SK-N-SH treated with all-trans-retinoic acid at 6 μM for 48 hours (cell line): Measurements from ENCODE around the gene ARHGEF16.

ENCODE experiments used
- ARNTL ChIP-seq: fragments of 450-650 bp; formaldehyde crosslinking; IDR thresholded peaks from 2 replicates; pipeline ENCODE4 v1.5.0; 2020; ENCODE audit warnings: low read depth, mild to moderate bottlenecking, moderate library complexity, borderline replicate concordance
- ESRRG ChIP-seq: fragments of 250-450 bp; sonication (Bioruptor Pico); IDR thresholded peaks from 2 replicates; pipeline ENCODE4 v1.6.1; 2021; ENCODE audit warnings: mild to moderate bottlenecking
- ISL1 ChIP-seq: fragments of 250-450 bp; sonication (Bioruptor Pico); IDR thresholded peaks from 2 replicates; pipeline ENCODE4 v2.1.2; 2022; ENCODE audit warnings: mild to moderate bottlenecking, moderate library complexity
- ZFP3 ChIP-seq: fragments of 250-450 bp; sonication (Bioruptor Pico); IDR thresholded peaks from 2 replicates; pipeline ENCODE4 v1.5.0; 2020; ENCODE audit warnings: mild to moderate bottlenecking, moderate library complexity
- ZFP30 ChIP-seq: fragments of 450-650 bp; formaldehyde crosslinking; IDR thresholded peaks from 2 replicates; pipeline ENCODE4 v1.5.0; 2022; ENCODE audit warnings: mild to moderate bottlenecking, moderate library complexity
- ZNF565 ChIP-seq: fragments of 450-650 bp; formaldehyde crosslinking; conservative IDR thresholded peaks from 2 replicates; pipeline ENCODE4 v1.5.0; 2020; ENCODE audit warnings: low read depth, mild to moderate bottlenecking, moderate library complexity
- ZNF70 ChIP-seq: fragments of 450-650 bp; formaldehyde crosslinking; IDR thresholded peaks from 2 replicates; pipeline ENCODE4 v1.5.0; 2020; ENCODE audit warnings: mild to moderate bottlenecking, moderate library complexity
- TF ChIP-seq, protein P1 (sequence below): fragments of 250-450 bp; sonication (Bioruptor Pico); IDR thresholded peaks from 2 replicates; pipeline ENCODE4 v1.8.0; 2020; ENCODE audit warnings: mild to moderate bottlenecking, moderate library complexity, borderline replicate concordance
- TF ChIP-seq, protein P2 (sequence below): fragments of 250-450 bp; sonication (Bioruptor Pico); IDR thresholded peaks from 2 replicates; pipeline ENCODE4 v1.5.1; 2021; ENCODE audit warnings: mild to moderate bottlenecking, moderate library complexity
- TF ChIP-seq, protein P3 (sequence below): fragments of 250-450 bp; sonication (Bioruptor Pico); IDR thresholded peaks from 2 replicates; pipeline ENCODE4 v1.5.0; 2020; ENCODE audit warnings: mild to moderate bottlenecking, moderate library complexity

DNA sequence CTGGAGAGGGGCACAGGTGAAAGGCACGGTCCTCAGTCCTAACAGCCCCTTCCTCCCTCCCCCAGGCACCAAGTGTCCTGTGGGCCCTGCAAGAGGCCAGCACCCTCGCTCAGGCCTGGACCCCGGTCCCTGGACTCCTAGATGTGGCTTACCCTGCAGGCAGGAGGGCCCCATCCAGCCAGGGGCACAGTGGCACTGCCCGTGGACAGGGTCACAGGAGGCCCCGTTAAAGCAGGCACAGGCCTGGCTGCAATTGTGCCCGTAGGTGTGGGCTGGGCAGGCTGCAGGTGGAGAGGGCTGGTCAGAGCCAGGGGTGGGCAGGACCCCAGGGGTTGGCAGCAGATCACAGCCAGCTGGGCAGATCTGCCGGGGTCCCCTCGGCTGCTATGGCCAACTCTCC lies 44.5 kb downstream of the ARHGEF16 start:
- TF ChIP-seq, protein P1, sequence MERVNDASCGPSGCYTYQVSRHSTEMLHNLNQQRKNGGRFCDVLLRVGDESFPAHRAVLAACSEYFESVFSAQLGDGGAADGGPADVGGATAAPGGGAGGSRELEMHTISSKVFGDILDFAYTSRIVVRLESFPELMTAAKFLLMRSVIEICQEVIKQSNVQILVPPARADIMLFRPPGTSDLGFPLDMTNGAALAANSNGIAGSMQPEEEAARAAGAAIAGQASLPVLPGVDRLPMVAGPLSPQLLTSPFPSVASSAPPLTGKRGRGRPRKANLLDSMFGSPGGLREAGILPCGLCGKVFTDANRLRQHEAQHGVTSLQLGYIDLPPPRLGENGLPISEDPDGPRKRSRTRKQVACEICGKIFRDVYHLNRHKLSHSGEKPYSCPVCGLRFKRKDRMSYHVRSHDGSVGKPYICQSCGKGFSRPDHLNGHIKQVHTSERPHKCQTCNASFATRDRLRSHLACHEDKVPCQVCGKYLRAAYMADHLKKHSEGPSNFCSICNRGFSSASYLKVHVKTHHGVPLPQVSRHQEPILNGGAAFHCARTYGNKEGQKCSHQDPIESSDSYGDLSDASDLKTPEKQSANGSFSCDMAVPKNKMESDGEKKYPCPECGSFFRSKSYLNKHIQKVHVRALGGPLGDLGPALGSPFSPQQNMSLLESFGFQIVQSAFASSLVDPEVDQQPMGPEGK (CRISPR knock-in tag): no peak
- no peak for TF ChIP-seq ZNF565 (CRISPR knock-in tag)
- no peak for TF ChIP-seq ARNTL
- TF ChIP-seq ESRRG (CRISPR knock-in tag): no peak
- TF ChIP-seq ZNF70: no peak
- no peak for TF ChIP-seq ISL1 (CRISPR knock-in tag)
- TF ChIP-seq ZFP30 (CRISPR knock-in tag): no peak
- TF ChIP-seq, protein P2, sequence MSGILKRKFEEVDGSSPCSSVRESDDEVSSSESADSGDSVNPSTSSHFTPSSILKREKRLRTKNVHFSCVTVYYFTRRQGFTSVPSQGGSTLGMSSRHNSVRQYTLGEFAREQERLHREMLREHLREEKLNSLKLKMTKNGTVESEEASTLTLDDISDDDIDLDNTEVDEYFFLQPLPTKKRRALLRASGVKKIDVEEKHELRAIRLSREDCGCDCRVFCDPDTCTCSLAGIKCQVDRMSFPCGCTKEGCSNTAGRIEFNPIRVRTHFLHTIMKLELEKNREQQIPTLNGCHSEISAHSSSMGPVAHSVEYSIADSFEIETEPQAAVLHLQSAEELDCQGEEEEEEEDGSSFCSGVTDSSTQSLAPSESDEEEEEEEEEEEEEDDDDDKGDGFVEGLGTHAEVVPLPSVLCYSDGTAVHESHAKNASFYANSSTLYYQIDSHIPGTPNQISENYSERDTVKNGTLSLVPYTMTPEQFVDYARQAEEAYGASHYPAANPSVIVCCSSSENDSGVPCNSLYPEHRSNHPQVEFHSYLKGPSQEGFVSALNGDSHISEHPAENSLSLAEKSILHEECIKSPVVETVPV (CRISPR knock-in tag): no peak
- no peak for TF ChIP-seq ZFP3
- TF ChIP-seq, protein P3, sequence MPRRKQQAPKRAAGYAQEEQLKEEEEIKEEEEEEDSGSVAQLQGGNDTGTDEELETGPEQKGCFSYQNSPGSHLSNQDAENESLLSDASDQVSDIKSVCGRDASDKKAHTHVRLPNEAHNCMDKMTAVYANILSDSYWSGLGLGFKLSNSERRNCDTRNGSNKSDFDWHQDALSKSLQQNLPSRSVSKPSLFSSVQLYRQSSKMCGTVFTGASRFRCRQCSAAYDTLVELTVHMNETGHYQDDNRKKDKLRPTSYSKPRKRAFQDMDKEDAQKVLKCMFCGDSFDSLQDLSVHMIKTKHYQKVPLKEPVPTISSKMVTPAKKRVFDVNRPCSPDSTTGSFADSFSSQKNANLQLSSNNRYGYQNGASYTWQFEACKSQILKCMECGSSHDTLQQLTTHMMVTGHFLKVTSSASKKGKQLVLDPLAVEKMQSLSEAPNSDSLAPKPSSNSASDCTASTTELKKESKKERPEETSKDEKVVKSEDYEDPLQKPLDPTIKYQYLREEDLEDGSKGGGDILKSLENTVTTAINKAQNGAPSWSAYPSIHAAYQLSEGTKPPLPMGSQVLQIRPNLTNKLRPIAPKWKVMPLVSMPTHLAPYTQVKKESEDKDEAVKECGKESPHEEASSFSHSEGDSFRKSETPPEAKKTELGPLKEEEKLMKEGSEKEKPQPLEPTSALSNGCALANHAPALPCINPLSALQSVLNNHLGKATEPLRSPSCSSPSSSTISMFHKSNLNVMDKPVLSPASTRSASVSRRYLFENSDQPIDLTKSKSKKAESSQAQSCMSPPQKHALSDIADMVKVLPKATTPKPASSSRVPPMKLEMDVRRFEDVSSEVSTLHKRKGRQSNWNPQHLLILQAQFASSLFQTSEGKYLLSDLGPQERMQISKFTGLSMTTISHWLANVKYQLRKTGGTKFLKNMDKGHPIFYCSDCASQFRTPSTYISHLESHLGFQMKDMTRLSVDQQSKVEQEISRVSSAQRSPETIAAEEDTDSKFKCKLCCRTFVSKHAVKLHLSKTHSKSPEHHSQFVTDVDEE (CRISPR knock-in tag): no peak
